Measurements from ENCODE around the gene EEF1B2. TPM values are rescaled to one million over a fixed set of nuclear protein-coding genes. Genes with fewer than 3 reads are reported as not detected.
"Not testable (repeated sequence)": the region's sequence is repeated elsewhere in the genome, so short reads cannot be mapped to it uniquely, and the experiment has no call there.

The EEF1B2 gene
- 626 and 728 TPM in 2 replicates for total RNA-seq

DNA sequence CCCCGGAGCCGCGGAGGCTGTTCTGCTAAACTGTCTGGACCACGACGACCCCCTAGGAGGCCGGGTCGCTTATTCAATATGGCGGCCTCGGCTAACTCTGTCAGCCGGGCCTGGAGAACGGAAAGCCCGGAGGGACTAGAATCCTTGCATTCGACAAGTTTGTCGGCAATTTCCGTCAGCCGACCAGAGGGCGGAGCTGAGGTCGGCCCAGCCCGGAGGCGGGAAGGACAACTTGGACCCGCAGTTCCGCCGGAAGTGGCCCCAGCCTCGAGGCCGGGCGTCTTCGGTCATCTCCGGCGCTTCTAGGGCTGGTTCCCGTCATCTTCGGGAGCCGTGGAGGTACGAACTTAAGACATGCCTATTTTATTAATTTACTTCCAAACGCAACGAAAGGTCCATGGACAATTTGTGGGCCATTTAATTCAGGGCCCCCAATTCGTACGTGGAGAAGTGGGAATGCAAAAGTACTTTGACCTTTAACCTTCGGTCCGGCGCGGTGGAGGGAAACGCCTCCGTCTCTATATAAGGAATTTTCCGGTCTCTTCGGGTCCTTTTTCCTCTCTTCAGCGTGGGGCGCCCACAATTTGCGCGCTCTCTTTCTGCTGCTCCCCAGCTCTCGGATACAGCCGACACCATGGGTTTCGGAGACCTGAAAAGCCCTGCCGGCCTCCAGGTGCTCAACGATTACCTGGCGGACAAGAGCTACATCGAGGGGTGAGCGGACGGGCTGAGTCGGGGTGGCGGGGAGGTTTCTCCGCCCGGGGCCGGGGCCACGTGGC is at the start of gene EEF1B2, which contains the start of gene NDUFS1:
Gene EEF1B2, plus strand, starts transcription at position 550 of the 779 bp plus-strand sequence. Its CDS starts 85 bp downstream, at position 635.
Gene NDUFS1, minus strand, starts transcription at position 99 of the 779 bp plus-strand sequence. CDS start 5,766 bp downstream, outside the sequence.
- peak; percentile 80 for DNase-seq (ENCODE audit: low read depth)
- no peak for TF ChIP-seq CTCF (conservative IDR thresholded peaks at IDR 0.05; ENCODE audit: low read depth, low read length)
- peak within 1 kb of the TSS; percentile 80 for H3K4me3 ChIP-seq (ENCODE audit: low read depth, low read length)

DNA sequence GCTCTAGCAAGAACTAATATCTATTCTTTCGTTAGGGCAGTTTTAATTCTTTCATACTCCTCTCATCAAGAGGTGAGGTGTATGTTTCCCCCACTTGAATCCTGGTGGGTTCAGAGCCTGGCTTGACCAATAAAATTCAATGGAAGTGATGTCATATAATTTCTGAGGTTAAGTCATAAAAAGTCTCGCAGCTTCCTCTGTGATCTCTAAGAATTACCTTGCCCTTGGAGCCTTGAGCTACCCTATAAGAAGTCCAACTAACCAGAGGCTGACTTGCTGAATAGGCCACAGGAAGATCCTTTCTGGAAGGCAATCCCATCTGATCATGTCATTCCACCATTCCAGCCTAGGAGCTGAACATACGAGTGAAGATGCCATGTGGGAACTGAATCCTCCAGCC is 47.6 kb upstream of the EEF1B2 start:
- no peak for TF ChIP-seq CTCF (conservative IDR thresholded peaks at IDR 0.05; ENCODE audit: low read depth, low read length)
- no peak overlapping the region for H3K4me3 ChIP-seq (ENCODE audit: low read depth, low read length)
- no peak for DNase-seq (ENCODE audit: low read depth)

GRCh38 chr2:206112846-206113547 is 46.7 kb upstream of the EEF1B2 start:
- DNase-seq (ENCODE audit: low read depth), result no peak
- no peak overlapping the region for H3K4me3 ChIP-seq (ENCODE audit: low read depth, low read length)
- no peak for TF ChIP-seq CTCF (conservative IDR thresholded peaks at IDR 0.05; ENCODE audit: low read depth, low read length)

GRCh38 chr2:206115026-206115578 is 44.6 kb upstream of the EEF1B2 start:
- no peak for DNase-seq (ENCODE audit: low read depth)
- TF ChIP-seq CTCF (conservative IDR thresholded peaks at IDR 0.05; ENCODE audit: low read depth, low read length), result no peak
- no peak overlapping the region for H3K4me3 ChIP-seq (ENCODE audit: low read depth, low read length)

- DNase-seq (ENCODE audit: low read depth), result no peak
- no peak for TF ChIP-seq CTCF (conservative IDR thresholded peaks at IDR 0.05; ENCODE audit: low read depth, low read length)
- no peak overlapping the region for H3K4me3 ChIP-seq (ENCODE audit: low read depth, low read length)
These were observed 43.4 kb upstream of the EEF1B2 start for GRCh38 chr2:206116278-206116677.

GRCh38 chr2:206122569-206122968 is 37.1 kb upstream of the EEF1B2 start:
- not testable (repeated sequence) for H3K4me3 ChIP-seq (ENCODE audit: low read depth, low read length); DNase-seq (ENCODE audit: low read depth)

DNA sequence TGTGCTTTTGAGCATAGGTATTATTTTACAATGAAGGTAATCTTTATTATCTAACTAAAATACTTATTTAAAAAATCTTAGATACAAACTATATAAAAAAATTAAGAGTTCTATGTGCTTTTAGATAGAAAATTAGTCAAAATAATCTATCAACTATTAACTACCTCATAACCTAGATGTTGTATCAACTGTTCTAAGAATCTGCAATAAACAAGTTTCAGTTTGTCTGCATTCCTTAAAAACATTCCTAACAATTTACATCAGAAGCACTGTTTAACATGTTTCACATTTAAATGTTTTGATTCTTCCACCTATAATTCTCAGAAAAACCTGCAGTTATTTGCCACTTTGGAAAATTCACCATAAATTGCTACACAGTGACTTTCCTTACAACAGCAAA is 33.8 kb upstream of the EEF1B2 start:
- DNase-seq (ENCODE audit: low read depth), result no peak
- no peak for TF ChIP-seq CTCF (conservative IDR thresholded peaks at IDR 0.05; ENCODE audit: low read depth, low read length)
- H3K4me3 ChIP-seq (ENCODE audit: low read depth, low read length), result no peak overlapping the region
